GM15510 (cell line): Measurements from ENCODE around the gene ABCF2.

Experiments used
- POLR2A ChIP-seq: IDR thresholded peaks from 3 replicates; pipeline ENCODE4 v1.6.1; 2011; ENCODE audit warnings: borderline replicate concordance; ENCODE audit not compliant: insufficient read length; ENCODE audit errors: extremely low read depth

The ABCF2 gene

GRCh38 chr7:151260471-151260870, 33.5 kb upstream of the ABCF2 start:
- TF ChIP-seq POLR2A, result no peak

GRCh38 chr7:151257990-151258389, 31.0 kb upstream of the ABCF2 start:
- no peak for TF ChIP-seq POLR2A

GRCh38 chr7:151256410-151257045, 29.5 kb upstream of the ABCF2 start:
- no peak for TF ChIP-seq POLR2A

- no peak for TF ChIP-seq POLR2A
Measured at GRCh38 chr7:151255390-151255789, 28.4 kb upstream of the ABCF2 start.

- no peak for TF ChIP-seq POLR2A
Measured at GRCh38 chr7:151254851-151255250, 27.8 kb upstream of the ABCF2 start.

GRCh38 chr7:151254316-151254715, 27.3 kb upstream of the ABCF2 start:
- TF ChIP-seq POLR2A, result no peak

- no peak for TF ChIP-seq POLR2A
Measured at GRCh38 chr7:151252961-151253711, 26.1 kb upstream of the ABCF2 start.

- no peak for TF ChIP-seq POLR2A
Measured at GRCh38 chr7:151252561-151252835, 25.5 kb upstream of the ABCF2 start.

- no peak for TF ChIP-seq POLR2A
Measured at GRCh38 chr7:151251689-151252560, 24.9 kb upstream of the ABCF2 start.

GRCh38 chr7:151251328-151251688, 24.3 kb upstream of the ABCF2 start:
- TF ChIP-seq POLR2A, result no peak

- no peak for TF ChIP-seq POLR2A
Measured at GRCh38 chr7:151250181-151251132, 23.5 kb upstream of the ABCF2 start.

GRCh38 chr7:151249732-151250072, 22.7 kb upstream of the ABCF2 start:
- TF ChIP-seq POLR2A, result no peak

- TF ChIP-seq POLR2A, result no peak
Measured at GRCh38 chr7:151249034-151249731, 22.2 kb upstream of the ABCF2 start.
